HG03457 (cell line): Measurements from ENCODE around the gene TNXB.

Source experiments
- ATAC-seq: cut with Tn5 transposase; IDR thresholded peaks from one replicate; pipeline ENCODE4 v1.9.1; 2021; ENCODE audit warnings: moderate number of reproducible peaks; ENCODE audit not compliant: unreplicated experiment

TNXB gene

GRCh38 chr6:32087574-32088486, 21.3 kb downstream of the TNXB start:
- no peak for ATAC-seq

DNA sequence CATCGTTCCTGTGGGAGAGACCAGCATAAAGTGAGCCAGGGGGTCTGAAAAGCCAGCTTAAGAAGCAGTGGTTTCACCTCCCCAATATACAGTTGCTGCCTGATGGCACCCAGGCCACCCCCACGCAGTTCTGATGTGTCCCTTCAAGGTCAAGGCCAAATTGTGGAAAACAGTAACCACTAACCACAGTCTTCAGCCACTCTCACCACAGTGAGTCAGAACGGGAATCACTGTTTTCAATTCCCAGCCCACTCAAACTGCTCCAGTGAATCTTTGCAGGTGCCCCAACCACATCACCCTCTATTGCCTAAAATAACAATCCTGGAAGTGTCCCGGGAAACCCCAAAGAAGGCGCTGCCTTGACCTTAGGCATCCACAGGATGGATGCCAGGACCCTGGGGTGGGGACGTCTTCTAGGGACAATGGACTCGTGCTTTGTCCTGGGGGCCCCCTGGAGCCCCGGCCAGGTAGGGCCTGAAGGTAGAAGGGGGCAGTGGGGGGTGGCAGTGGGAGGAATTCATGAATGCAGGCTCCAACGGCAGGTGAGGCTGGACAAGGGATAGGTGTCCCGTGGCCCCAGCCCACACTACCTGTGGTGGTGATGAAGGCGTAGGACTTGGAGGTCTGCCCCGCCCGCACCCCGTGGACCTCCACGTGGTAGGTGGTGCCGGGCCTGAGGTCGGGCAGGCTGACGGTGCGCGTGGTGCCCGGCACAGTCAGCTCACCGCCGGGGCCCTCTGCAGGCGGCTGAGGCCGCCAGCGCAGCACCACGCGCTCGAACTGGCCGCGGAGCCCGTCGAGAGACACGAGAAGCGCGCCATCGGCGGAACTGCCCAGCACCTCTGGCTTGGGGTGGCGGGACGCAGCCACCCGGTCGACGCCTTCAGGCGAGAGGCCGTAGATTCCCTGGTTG, 22.2 kb downstream of the TNXB start:
- no peak for ATAC-seq

- ATAC-seq = no peak
These were observed 23.2 kb downstream of the TNXB start for GRCh38 chr6:32085759-32086459.

DNA sequence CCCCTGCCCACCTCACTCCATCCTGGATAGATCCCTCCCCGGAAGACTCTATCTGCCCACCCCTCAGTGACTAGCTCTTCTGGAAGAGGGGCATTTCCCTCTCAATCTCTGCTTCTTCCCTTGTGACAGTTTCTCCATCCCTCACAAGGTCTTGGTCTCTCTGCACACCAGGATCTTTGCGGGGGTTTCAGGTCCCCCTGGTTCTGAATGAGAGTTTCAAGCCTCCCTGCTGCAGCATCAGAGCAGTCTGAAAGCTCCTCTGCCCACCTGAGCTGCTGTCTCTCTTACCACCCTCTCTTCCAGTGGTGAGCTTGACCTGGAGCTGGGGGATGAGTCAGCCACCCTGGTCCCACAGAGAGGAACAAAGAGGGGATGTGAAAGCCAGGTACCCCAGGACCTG, 24.4 kb downstream of the TNXB start:
- ATAC-seq = no peak

- no peak for ATAC-seq
These were observed 25.0 kb downstream of the TNXB start for GRCh38 chr6:32083812-32084768.

DNA sequence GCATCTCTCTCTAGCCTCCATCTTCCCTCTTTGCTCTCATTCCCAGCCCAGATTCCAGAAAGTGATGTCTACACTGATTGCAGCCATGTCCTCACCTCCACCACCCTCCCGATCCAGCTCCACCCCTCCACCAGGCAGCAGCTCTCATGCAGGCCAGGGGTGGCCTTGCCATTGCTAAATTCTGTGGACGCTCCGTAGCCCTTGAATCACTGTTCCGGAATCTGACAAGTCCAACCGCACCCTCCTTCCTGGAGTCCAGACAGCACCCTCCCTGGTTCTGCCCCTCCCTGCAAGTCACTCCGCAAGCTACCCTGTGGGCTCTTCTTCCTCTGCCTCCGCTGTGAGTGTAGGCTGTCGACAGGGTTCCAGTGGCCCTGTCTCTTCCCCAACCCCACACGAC, 26.2 kb downstream of the TNXB start:
- ATAC-seq = no peak

- no peak for ATAC-seq
These were observed 26.7 kb downstream of the TNXB start for GRCh38 chr6:32082478-32082877.

GRCh38 chr6:32081168-32081990, 27.8 kb downstream of the TNXB start:
- no peak for ATAC-seq

GRCh38 chr6:32079566-32080290, 29.4 kb downstream of the TNXB start:
- ATAC-seq = no peak

- no peak for ATAC-seq
These were observed 32.8 kb downstream of the TNXB start for GRCh38 chr6:32076321-32076809.

DNA sequence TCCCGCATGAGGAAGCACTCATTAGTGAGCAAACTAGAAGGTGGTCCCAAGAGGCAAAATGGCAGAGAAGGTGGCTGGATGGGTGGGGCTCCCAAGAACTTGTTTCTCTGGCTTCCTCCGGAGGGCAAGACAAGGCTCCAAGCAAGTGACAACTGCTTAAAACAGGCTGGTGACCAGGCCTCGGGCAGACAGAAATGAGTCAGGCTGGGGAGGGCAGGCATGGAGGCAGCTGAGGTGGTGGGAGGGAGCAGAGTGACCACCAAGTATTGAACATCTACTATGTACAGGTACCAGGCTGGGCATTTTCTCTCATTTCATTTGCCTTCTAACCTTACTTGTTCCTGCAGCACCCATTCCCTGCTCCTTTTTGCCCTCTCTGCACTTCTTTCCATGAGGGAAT, 33.4 kb downstream of the TNXB start:
- ATAC-seq = no peak

DNA sequence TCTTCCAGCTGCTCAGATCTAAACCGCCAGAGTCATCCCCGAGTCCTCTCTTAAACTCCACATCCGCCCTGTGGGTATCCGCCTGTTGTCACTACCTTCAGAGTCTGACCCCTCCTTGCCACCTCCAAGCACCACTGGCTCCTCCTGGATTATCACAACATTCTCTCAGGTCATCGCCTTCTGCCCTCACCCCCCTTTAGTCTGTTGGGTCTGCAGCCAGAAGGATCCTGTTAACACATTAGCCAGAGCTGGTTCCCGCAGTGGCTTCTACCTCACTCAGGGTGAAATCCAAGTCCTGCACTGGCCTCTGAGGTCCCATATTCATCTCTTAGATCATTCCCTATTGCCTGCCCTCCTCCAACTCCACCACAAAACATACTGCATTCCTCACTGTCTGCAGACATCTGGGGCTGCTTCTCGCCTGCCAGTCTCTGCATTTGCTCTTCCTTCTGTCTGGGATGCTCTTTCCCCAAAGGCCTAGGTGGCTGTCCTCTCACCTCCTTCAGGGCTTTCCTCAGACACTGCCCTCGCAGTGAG, 34.1 kb downstream of the TNXB start:
- no peak for ATAC-seq

GRCh38 chr6:32073613-32074012, 35.5 kb downstream of the TNXB start:
- no peak for ATAC-seq

GRCh38 chr6:32073101-32073500, 36.0 kb downstream of the TNXB start:
- ATAC-seq = no peak

GRCh38 chr6:32070814-32071543, 38.2 kb downstream of the TNXB start:
- no peak for ATAC-seq

GRCh38 chr6:32069878-32070515, 39.1 kb downstream of the TNXB start:
- ATAC-seq = no peak

GRCh38 chr6:32069460-32069859, 39.7 kb downstream of the TNXB start:
- no peak for ATAC-seq
